ENCODE measurements around the gene ANGPTL8. TPM values are rescaled to one million over a fixed set of nuclear protein-coding genes. Genes with fewer than 3 reads are reported as not detected.

Gene ANGPTL8
- polyA plus RNA-seq, 1 donor, result 0.87 TPM

DNA sequence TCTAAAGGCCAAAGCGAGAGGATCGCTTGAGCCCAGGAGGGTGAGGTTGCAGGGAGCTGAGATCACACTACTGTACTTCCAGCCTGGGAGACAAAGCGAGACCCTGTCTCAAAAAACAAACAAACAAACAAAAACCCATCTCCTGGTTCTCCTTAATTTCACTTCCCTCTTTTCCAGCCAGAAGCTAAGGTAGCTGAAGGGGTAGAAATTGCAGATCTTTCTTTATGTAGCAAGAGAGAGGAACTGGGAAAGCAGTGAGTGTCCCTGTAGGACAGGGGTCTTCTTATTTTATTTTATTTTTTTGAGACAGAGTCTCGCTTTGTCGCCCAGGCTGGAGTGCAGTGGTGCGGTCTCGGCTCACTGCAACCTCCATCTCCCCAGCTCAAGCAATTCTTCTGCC, 52.0 kb downstream of the ANGPTL8 start:
- no peak for DNase-seq (ENCODE audit: low read depth)

Other genes with a start within 250 kb of the ANGPTL8 start
- gene LDLR, start 150.2 kb upstream of the ANGPTL8 start, polyA plus RNA-seq (ENCODE audit: insufficient read length), result 17.7 TPM
- gene SPC24, start 83.8 kb upstream of the ANGPTL8 start, polyA plus RNA-seq (ENCODE audit: insufficient read length), result 9.2 TPM
- gene KANK2, start 42.1 kb upstream of the ANGPTL8 start, polyA plus RNA-seq (ENCODE audit: insufficient read length), result 103 TPM
- 34.5 TPM for gene DOCK6, start 22.9 kb downstream of the ANGPTL8 start, polyA plus RNA-seq (ENCODE audit: insufficient read length)
- gene TSPAN16, start 56.5 kb downstream of the ANGPTL8 start, polyA plus RNA-seq (ENCODE audit: insufficient read length), result not detected
- 5.2 TPM for gene RAB3D, start 100.0 kb downstream of the ANGPTL8 start, polyA plus RNA-seq (ENCODE audit: insufficient read length)
- gene TMEM205, start 106.6 kb downstream of the ANGPTL8 start, polyA plus RNA-seq (ENCODE audit: insufficient read length), result 44.9 TPM
- gene CCDC159, start 106.9 kb downstream of the ANGPTL8 start, polyA plus RNA-seq (ENCODE audit: insufficient read length), result 7.6 TPM
- gene PLPPR2, start 115.8 kb downstream of the ANGPTL8 start, polyA plus RNA-seq (ENCODE audit: insufficient read length), result 11.3 TPM
- gene SWSAP1, start 135.0 kb downstream of the ANGPTL8 start, polyA plus RNA-seq (ENCODE audit: insufficient read length), result 1.3 TPM
- 2.9 TPM for gene EPOR, start 144.7 kb downstream of the ANGPTL8 start, polyA plus RNA-seq (ENCODE audit: insufficient read length)
- gene RGL3, start 179.7 kb downstream of the ANGPTL8 start, polyA plus RNA-seq (ENCODE audit: insufficient read length), result 0.40 TPM
- gene ODAD3, start 195.5 kb downstream of the ANGPTL8 start, polyA plus RNA-seq (ENCODE audit: insufficient read length), result 0.20 TPM
- gene PRKCSH, start 196.0 kb downstream of the ANGPTL8 start, polyA plus RNA-seq (ENCODE audit: insufficient read length), result 158 TPM
- 0.04 TPM for gene ELAVL3, start 241.4 kb downstream of the ANGPTL8 start, polyA plus RNA-seq (ENCODE audit: insufficient read length)

Measured in forelimb muscle (tissue), 1 donor.